SH-SY5Y (cell line): ENCODE data around the gene TFIP11.

Experiments used
- GATA2 ChIP-seq: IDR thresholded peaks from 2 replicates; pipeline ENCODE4 v1.6.1; 2011; ENCODE audit warnings: mild to moderate bottlenecking, low read depth, low read length
- GATA3 ChIP-seq: IDR thresholded peaks from 2 replicates; pipeline ENCODE4 v1.6.1; 2011; ENCODE audit warnings: low read depth, mild to moderate bottlenecking, low read length, moderate library complexity

DNA sequence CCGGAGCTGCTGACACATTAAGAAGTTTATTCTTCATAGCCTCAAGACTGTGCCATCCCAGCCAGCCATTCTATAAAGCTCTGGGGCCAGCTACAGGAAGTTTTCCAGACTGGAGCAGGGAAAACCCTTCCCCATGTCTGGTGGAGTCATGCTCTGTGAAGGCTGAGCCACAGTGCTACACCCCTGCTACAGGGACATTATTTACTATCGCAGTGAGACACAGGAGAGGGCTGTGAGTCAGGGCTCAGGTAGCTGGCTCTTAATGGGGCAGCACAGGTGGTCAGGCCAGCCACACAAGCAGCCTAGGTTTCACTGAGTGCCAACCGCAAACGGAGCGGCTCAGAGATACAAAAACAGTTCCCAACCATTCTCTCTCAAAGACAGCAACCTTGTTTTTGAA, 40.8 kb downstream of the TFIP11 start:
- TF ChIP-seq GATA2 (no peak), GATA3 (no peak)
